ENCODE results near the gene IGFBP7.
A peak's percentile ranks its signal among the peaks of the same experiment; 100 is the strongest.

Gene IGFBP7

GRCh38 chr4:57147335-57148060 is 37.3 kb upstream of the IGFBP7 start:
- peak; percentile 89 for DNase-seq (ENCODE audit: low read depth)
- TF ChIP-seq CTCF (IDR thresholded peaks at IDR 0.05; ENCODE audit: low read length, missing control alignments), result no peak
- no peak overlapping the region for H3K4me3 ChIP-seq (replicated peaks; ENCODE audit: low read depth, low read length)

- DNase-seq (ENCODE audit: low read depth), result no peak
- no peak for TF ChIP-seq CTCF (IDR thresholded peaks at IDR 0.05; ENCODE audit: low read length, missing control alignments)
- H3K4me3 ChIP-seq (replicated peaks; ENCODE audit: low read depth, low read length), result no peak overlapping the region
These were observed 36.3 kb upstream of the IGFBP7 start for GRCh38 chr4:57146444-57146843.

GRCh38 chr4:57144466-57144865 is 34.3 kb upstream of the IGFBP7 start:
- H3K4me3 ChIP-seq (replicated peaks; ENCODE audit: low read depth, low read length), result no peak overlapping the region
- TF ChIP-seq CTCF (IDR thresholded peaks at IDR 0.05; ENCODE audit: low read length, missing control alignments), result no peak
- no peak for DNase-seq (ENCODE audit: low read depth)

GRCh38 chr4:57139783-57140182 is 29.6 kb upstream of the IGFBP7 start:
- H3K4me3 ChIP-seq (replicated peaks; ENCODE audit: low read depth, low read length), result no peak overlapping the region
- no peak for TF ChIP-seq CTCF (IDR thresholded peaks at IDR 0.05; ENCODE audit: low read length, missing control alignments)
- no peak for DNase-seq (ENCODE audit: low read depth)

GRCh38 chr4:57137261-57137660 is 27.1 kb upstream of the IGFBP7 start:
- peak; percentile 14 for DNase-seq (ENCODE audit: low read depth)
- H3K4me3 ChIP-seq (replicated peaks; ENCODE audit: low read depth, low read length), result no peak overlapping the region
- TF ChIP-seq CTCF (IDR thresholded peaks at IDR 0.05; ENCODE audit: low read length, missing control alignments), result no peak

- TF ChIP-seq CTCF (IDR thresholded peaks at IDR 0.05; ENCODE audit: low read length, missing control alignments), result no peak
- no peak overlapping the region for H3K4me3 ChIP-seq (replicated peaks; ENCODE audit: low read depth, low read length)
- peak; percentile 47 for DNase-seq (ENCODE audit: low read depth)
These were observed 26.1 kb upstream of the IGFBP7 start for GRCh38 chr4:57136281-57136680.

GRCh38 chr4:57132743-57133137 is 22.6 kb upstream of the IGFBP7 start:
- DNase-seq (ENCODE audit: low read depth), result no peak
- H3K4me3 ChIP-seq (replicated peaks; ENCODE audit: low read depth, low read length), result no peak overlapping the region
- no peak for TF ChIP-seq CTCF (IDR thresholded peaks at IDR 0.05; ENCODE audit: low read length, missing control alignments)

Measured in fibroblast of pulmonary artery (primary cell).